Peyer's patch (tissue), 4 donors: Measurements from ENCODE around the gene CDHR5. TPM values are rescaled to one million over a fixed set of nuclear protein-coding genes. Genes with fewer than 3 reads are reported as not detected.

ENCODE experiments used
- DNase-seq, 3 donors: peaks; one replicate each; pipeline ENCODE4 v3.0.0-alpha.2; 2017 to 2019
- H3K27ac ChIP-seq, 4 donors: fragments of 200-600 bp; sonication (generic); one replicate each; pipeline ENCODE4 v1.5.1; 2016 to 2019
- H3K27me3 ChIP-seq, 2 donors: fragments of 200-600 bp; sonication (generic); one replicate each; pipeline ENCODE4 v1.5.1; 2019
- H3K36me3 ChIP-seq, 3 donors: fragments of 200-600 bp; sonication (generic); one replicate each; pipeline ENCODE4 v1.5.1; 2016 to 2019
- H3K4me1 ChIP-seq, 4 donors: fragments of 200-600 bp; sonication (generic); one replicate each; pipeline ENCODE4 v1.5.1; 2016 to 2019
- H3K4me3 ChIP-seq, 4 donors: fragments of 200-600 bp; sonication (generic); 1 replicate in 3 of 4; 2 replicates in 1 of 4; pipeline ENCODE4 v1.5.1; 2016 to 2019; ENCODE audit warnings: mild to moderate bottlenecking in 1 of 4
- H3K9me3 ChIP-seq, 4 donors: fragments of 200-600 bp; sonication (generic); one replicate each; pipeline ENCODE4 v1.5.1; 2016 to 2019; ENCODE audit warnings: mild to moderate bottlenecking in 1 of 4
- POLR2A ChIP-seq, 2 donors: fragments of 450-650 bp; IDR thresholded peaks; one replicate each; pipeline ENCODE4 v1.5.1; 2017; ENCODE audit warnings: antibody characterized with exemption in 2 of 2, mild to moderate bottlenecking in 2 of 2, moderate library complexity in 2 of 2
- total RNA-seq, 4 donors: library from RNA; depleted of rRNA; stranded (reverse); fragments of >200 nt; gene quantifications; one replicate each; pipeline ENCODE4 v1.1.0, GENCODE V29; 2016
- TF ChIP-seq, protein P1 (sequence below), 6 experiments: fragments of 450-650 bp in 4 of 6; fragments of 200-600 bp in 2 of 6; sonication (generic) in 1 of 6; IDR thresholded peaks; one replicate each; pipeline ENCODE4 v1.5.1; 2017 to 2019; ENCODE audit warnings: antibody characterized with exemption in 6 of 6, mild to moderate bottlenecking in 3 of 6, moderate library complexity in 1 of 6

CDHR5 gene, protein sequence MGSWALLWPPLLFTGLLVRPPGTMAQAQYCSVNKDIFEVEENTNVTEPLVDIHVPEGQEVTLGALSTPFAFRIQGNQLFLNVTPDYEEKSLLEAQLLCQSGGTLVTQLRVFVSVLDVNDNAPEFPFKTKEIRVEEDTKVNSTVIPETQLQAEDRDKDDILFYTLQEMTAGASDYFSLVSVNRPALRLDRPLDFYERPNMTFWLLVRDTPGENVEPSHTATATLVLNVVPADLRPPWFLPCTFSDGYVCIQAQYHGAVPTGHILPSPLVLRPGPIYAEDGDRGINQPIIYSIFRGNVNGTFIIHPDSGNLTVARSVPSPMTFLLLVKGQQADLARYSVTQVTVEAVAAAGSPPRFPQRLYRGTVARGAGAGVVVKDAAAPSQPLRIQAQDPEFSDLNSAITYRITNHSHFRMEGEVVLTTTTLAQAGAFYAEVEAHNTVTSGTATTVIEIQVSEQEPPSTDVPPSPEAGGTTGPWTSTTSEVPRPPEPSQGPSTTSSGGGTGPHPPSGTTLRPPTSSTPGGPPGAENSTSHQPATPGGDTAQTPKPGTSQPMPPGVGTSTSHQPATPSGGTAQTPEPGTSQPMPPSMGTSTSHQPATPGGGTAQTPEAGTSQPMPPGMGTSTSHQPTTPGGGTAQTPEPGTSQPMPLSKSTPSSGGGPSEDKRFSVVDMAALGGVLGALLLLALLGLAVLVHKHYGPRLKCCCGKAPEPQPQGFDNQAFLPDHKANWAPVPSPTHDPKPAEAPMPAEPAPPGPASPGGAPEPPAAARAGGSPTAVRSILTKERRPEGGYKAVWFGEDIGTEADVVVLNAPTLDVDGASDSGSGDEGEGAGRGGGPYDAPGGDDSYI
- total RNA-seq: 1,000 to 10,000 TPM in 3 of 4 donors, 10 to 100 TPM in 1; 77.6 to 1,696 (median 1,274) TPM

DNA sequence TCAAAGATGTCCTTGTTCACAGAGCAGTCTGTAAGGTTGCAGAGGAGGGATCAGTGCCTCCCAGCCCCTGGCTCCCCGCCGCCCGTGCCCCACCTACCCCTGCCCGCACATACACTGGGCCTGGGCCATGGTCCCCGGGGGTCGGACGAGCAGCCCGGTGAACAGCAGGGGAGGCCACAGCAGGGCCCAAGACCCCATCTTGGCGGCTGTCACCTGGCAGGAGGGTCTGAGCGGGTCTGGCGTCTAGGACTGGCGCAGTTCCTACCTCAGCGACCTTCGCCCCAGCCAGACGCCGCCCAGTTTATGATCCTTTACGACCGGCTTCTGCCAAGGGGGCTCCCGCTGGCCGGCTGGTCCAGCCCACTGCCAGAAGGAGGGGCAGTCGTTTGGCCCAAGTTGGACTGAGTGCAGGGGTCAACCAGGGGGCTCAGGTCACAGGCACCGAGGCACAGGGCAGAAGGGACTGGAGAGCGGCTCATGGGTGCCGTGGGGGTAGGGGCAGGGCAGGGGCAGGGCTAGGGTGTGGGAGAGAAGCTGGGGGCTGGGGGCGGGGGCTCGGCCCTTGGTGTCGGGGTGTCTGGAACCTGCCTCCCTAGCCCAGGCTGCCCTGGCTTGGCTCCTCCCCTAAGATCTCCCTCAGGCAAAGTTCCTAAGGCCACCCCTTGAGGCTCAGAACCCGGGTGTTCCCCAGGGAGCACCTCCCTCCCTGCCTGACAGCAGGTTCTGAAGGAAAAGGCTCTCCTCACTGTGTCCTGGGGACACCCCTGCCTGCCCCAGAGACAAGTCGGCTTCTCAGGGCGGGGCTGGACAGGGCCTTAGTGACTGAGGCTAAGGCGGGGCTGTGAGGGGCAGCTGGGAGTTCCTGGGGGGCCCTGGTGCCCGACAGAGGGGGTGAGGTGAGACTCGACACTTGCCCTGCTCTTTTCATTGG lies at the start of gene CDHR5:
CDHR5 (minus strand) TSS at position 251 of the 931 bp plus-strand sequence; CDS start at position 198, 53 bp downstream.
- H3K27ac ChIP-seq: peak within 1 kb of the TSS in 3 of 4 donors; percentile 82 to 97 (median 93)
- H3K4me1 ChIP-seq: peaks cover 5 to 27% (median 8%) of the 10 kb centered on the region in 4 donors
- no peaks in the 10 kb centered on the region for H3K27me3 ChIP-seq
- no peaks in the 10 kb centered on the region for H3K9me3 ChIP-seq
- H3K36me3 ChIP-seq: peaks cover 0 to 16% (median 0%) of the 10 kb centered on the region in 3 donors
- peak in 2 of 3 donors; percentile 87 to 90 for DNase-seq
- TF ChIP-seq, protein P1, sequence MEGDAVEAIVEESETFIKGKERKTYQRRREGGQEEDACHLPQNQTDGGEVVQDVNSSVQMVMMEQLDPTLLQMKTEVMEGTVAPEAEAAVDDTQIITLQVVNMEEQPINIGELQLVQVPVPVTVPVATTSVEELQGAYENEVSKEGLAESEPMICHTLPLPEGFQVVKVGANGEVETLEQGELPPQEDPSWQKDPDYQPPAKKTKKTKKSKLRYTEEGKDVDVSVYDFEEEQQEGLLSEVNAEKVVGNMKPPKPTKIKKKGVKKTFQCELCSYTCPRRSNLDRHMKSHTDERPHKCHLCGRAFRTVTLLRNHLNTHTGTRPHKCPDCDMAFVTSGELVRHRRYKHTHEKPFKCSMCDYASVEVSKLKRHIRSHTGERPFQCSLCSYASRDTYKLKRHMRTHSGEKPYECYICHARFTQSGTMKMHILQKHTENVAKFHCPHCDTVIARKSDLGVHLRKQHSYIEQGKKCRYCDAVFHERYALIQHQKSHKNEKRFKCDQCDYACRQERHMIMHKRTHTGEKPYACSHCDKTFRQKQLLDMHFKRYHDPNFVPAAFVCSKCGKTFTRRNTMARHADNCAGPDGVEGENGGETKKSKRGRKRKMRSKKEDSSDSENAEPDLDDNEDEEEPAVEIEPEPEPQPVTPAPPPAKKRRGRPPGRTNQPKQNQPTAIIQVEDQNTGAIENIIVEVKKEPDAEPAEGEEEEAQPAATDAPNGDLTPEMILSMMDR (IDR thresholded peaks at IDR 0.05): no peak
- peak; percentile 84 to 88 for TF ChIP-seq POLR2A (IDR thresholded peaks at IDR 0.05)
- H3K4me3 ChIP-seq: peak within 1 kb of the TSS in 3 of 4 donors; percentile 34 to 64 (median 54)

DNA sequence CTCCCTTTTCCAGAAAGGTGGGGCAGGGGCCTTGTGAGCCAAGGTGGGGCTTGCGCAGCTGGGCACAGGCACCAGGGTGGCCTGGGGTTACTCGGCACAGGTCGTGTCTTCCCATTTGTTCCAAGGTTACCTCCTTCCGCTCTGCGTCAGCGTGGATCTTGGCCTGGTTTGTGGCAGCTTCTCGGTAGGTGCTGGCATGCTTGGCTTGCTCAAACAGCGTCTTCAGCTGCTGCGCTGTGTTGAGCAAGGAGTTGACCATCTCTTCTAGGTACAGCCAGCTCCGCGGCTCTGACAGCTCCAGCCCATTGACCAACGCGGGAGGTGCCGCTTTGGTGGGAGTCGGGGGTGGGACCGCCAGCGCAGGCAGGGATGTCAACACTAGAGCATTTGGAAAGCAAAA lies 49.7 kb upstream of the CDHR5 start:
- Histone ChIP-seq H3K27me3 (no peaks in the 10 kb centered on the region), H3K9me3 (no peaks in the 10 kb centered on the region), H3K4me1 (no peaks in the 10 kb centered on the region), H3K27ac (no peak overlapping the region), H3K4me3 (no peak overlapping the region), H3K36me3 (peaks cover 0 to 63% (median 0%) of the 10 kb centered on the region in 3 donors)
- DNase-seq: no peak
- TF ChIP-seq, protein P1 (IDR thresholded peaks at IDR 0.05): no peak
- TF ChIP-seq POLR2A (IDR thresholded peaks at IDR 0.05): no peak

DNA sequence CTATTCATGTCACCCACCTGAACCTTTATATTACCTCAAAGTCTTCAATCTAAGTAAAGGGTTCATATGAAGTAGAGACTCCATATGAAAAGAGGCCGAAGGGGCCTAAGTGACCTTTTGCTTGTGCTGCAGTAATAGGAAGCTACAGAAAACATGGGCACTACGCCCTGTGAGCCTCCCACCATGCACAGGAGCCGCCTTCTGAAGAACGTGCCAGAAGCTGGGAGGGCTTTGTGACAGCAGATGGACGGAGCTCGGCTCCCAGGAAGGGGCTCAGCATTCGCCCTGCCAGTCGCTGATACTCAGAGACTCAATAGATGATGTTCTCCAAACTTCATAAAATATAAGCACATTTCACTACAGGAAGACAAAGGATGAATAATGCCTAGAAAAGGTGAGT lies 49.1 kb upstream of the CDHR5 start:
- no peak for DNase-seq
- no peaks in the 10 kb centered on the region for H3K4me1 ChIP-seq
- H3K27me3 ChIP-seq: no peaks in the 10 kb centered on the region
- no peaks in the 10 kb centered on the region for H3K9me3 ChIP-seq
- no peak overlapping the region for H3K27ac ChIP-seq
- H3K36me3 ChIP-seq: peaks cover 0 to 59% (median 0%) of the 10 kb centered on the region in 3 donors
- no peak overlapping the region for H3K4me3 ChIP-seq
- TF ChIP-seq POLR2A (IDR thresholded peaks at IDR 0.05): no peak
- TF ChIP-seq, protein P1 (IDR thresholded peaks at IDR 0.05): no peak

DNA sequence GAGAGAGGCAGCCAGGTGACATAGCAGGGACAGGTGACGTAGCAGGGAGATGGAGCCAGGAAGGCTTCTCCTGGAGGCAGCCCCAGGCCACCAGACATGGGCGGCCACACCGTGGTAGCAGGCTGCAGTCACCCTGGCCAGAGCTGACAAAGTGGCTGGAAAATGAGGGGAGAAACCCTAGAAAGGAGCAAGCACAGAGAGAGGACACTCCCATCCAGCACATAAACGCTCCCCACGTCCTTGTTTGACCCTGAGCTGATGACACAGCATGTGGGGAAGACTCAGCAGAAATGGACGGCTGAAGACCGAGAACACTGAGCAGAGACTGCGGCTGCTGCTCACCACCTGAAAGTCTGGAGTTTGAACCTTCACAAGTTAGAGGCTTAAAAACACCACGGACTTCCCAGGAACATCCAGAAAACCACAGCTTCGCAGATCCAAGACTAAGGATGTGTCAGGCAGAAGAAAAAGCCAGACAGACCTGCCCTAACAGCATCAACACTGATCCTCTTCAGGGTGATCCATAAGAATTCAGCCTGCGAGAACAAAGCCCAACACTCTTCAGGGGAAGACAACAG lies 41.0 kb upstream of the CDHR5 start:
- TF ChIP-seq, protein P1 (IDR thresholded peaks at IDR 0.05): no peak
- TF ChIP-seq POLR2A (IDR thresholded peaks at IDR 0.05): no peak
- Histone ChIP-seq H3K27ac (peak overlapping the region in 2 of 4 donors; percentile 5 to 67), H3K4me3 (no peak overlapping the region), H3K4me1 (no peaks in the 10 kb centered on the region), H3K9me3 (no peaks in the 10 kb centered on the region), H3K36me3 (no peaks in the 10 kb centered on the region), H3K27me3 (no peaks in the 10 kb centered on the region)
- DNase-seq: no peak
